PC-3 (cell line): ENCODE results near the gene DDX39B. TPM values are rescaled to one million over a fixed set of nuclear protein-coding genes. Genes with fewer than 3 reads are reported as not detected.

Experiments used
- ATAC-seq: fragments of 200-7000 bp; cut with Tn5 transposase; 2 replicates; pipeline ENCODE4 v1.9.1; 2020; ENCODE audit warnings: mild to moderate bottlenecking, moderate library complexity
- BruUV-seq: library from RNA; stranded (reverse); fragments of 400-500 nt; replicated peaks from 2 replicates; lab custom pipeline; 2021; lab: Mats Ljungman, UMichigan
- CTCF ChIA-PET: fragments of 300-600 bp; sonication (Branson Sonifier 250); formaldehyde crosslinking; loops from one replicate; lab custom pipeline; 2022; ENCODE audit warnings: antibody characterized with exemption; lab: Charles Lee
- POLR2A ChIA-PET: fragments of 300-600 bp; sonication (Branson Sonifier 250); formaldehyde crosslinking; loops from one replicate; lab custom pipeline; 2022; ENCODE audit warnings: antibody characterized with exemption; ENCODE audit not compliant: unreplicated experiment; lab: Charles Lee
- DNase-seq: peaks from one replicate; pipeline ENCODE4 v3.0.0-alpha.2; 2015
- H2AFZ ChIP-seq: fragments of 300-600 bp; sonication (generic); 2 replicates; pipeline ENCODE4 v1.6.0; 2016; ENCODE audit warnings: antibody characterized with exemption, low read length
- H3F3A ChIP-seq: fragments of 300-600 bp; sonication (generic); one replicate; pipeline ENCODE4 v1.6.0; 2017; ENCODE audit warnings: antibody characterized with exemption, low read length, control low read depth, mild to moderate bottlenecking; ENCODE audit not compliant: unreplicated experiment
- H3K27ac ChIP-seq: fragments of 300-600 bp; sonication (generic); 2 replicates; pipeline ENCODE4 v1.5.1; 2016; ENCODE audit warnings: mild to moderate bottlenecking, low read length
- H3K27me3 ChIP-seq: fragments of 300-600 bp; sonication (generic); 2 replicates; pipeline ENCODE4 v1.6.1; 2016; ENCODE audit warnings: low read length, mixed read lengths
- H3K36me3 ChIP-seq: fragments of 300-600 bp; sonication (generic); 2 replicates; pipeline ENCODE4 v1.6.1; 2016; ENCODE audit warnings: low read depth, mixed run types, low read length, mixed read lengths
- H3K4me1 ChIP-seq: fragments of 300-600 bp; sonication (generic); 2 replicates; pipeline ENCODE4 v1.5.1; 2016; ENCODE audit warnings: low read length; ENCODE audit not compliant: insufficient read depth
- H3K4me2 ChIP-seq: fragments of 300-600 bp; sonication (generic); 2 replicates; pipeline ENCODE4 v1.6.0; 2016; ENCODE audit warnings: low read length
- H3K4me3 ChIP-seq: fragments of 300-600 bp; sonication (generic); 2 replicates; pipeline ENCODE4 v1.5.1; 2016; ENCODE audit warnings: mild to moderate bottlenecking, low read length, mixed read lengths
- H3K79me2 ChIP-seq: fragments of 300-600 bp; sonication (generic); 2 replicates; pipeline ENCODE4 v1.6.1; 2017; ENCODE audit warnings: low read length, mixed read lengths
- H3K9ac ChIP-seq: fragments of 300-600 bp; sonication (generic); 2 replicates; pipeline ENCODE4 v1.6.0; 2016; ENCODE audit warnings: mild to moderate bottlenecking, low read length
- H3K9me2 ChIP-seq: fragments of 300-600 bp; sonication (generic); replicated peaks from 2 replicates; pipeline ENCODE4 v1.6.1; 2016; ENCODE audit warnings: mixed run types, low read length, mixed read lengths
- H3K9me3 ChIP-seq: fragments of 300-600 bp; sonication (generic); 2 replicates; pipeline ENCODE4 v1.6.1; 2016; ENCODE audit warnings: low read length, mixed read lengths
- H4K20me1 ChIP-seq: fragments of 300-600 bp; sonication (generic); 2 replicates; pipeline ENCODE4 v1.6.1; 2016; ENCODE audit warnings: low read length, mixed read lengths
- CTCF ChIP-seq: fragments of 300-600 bp; sonication (generic); conservative IDR thresholded peaks from 2 replicates; pipeline ENCODE4 v1.5.1; 2017; ENCODE audit warnings: antibody characterized with exemption, low read depth, mild to moderate bottlenecking, low read length
- EZH2 ChIP-seq: fragments of 300-600 bp; sonication (generic); IDR thresholded peaks from one replicate; pipeline ENCODE4 v1.6.1; 2017; ENCODE audit warnings: antibody characterized with exemption, mild to moderate bottlenecking, low read length; ENCODE audit not compliant: unreplicated experiment
- EZH2phosphoT487 ChIP-seq: fragments of 300-600 bp; sonication (generic); IDR thresholded peaks from 2 replicates; pipeline ENCODE4 v1.6.1; 2018; ENCODE audit warnings: mild to moderate bottlenecking, antibody characterized with exemption, low read length, borderline replicate concordance
- intact Hi-C: fragments of 100-400 bp; cut with micrococcal nuclease; formaldehyde crosslinking; loops from 2 replicates; pipeline ENCODE4 v1.9.0; 2023
- total RNA-seq: library from RNA; depleted of rRNA; stranded (reverse); fragments of >200 nt; gene quantifications from 2 replicates; pipeline ENCODE4 v1.2.3, GENCODE V29; 2014

DDX39B gene
- total RNA-seq, 1 experiment from 2014 or later = 465 TPM

- POLR2A ChIA-PET = interaction anchor here (0.6 kb wide), 1 partner anchor 341 kb away, joined by 7 read pairs; no protein-coding TSS in a partner anchor
- no peak for ATAC-seq
- Histone ChIP-seq H3K4me2 (no peak overlapping the region), H3K79me2 (no peaks in the 10 kb centered on the region), H3K27me3 (no peaks in the 10 kb centered on the region), H3K4me1 (peaks cover 11% of the 10 kb centered on the region; the same call in 1 of the 2 replicates), H3K9ac (no peak overlapping the region), H3K9me2 (no peaks in the 10 kb centered on the region), H3K9me3 (no peaks in the 10 kb centered on the region), H4K20me1 (no peaks in the 10 kb centered on the region), H3K36me3 (no peaks in the 10 kb centered on the region), H2AFZ (no peak overlapping the region), H3F3A (no peaks in the 10 kb centered on the region), H3K4me3 (no peak overlapping the region), H3K27ac (no peak overlapping the region)
- TF ChIP-seq EZH2 (no peak), CTCF (no peak), EZH2phosphoT487 (no peak)
- BruUV-seq = no TSS peak
- no peak for DNase-seq
- intact Hi-C loops = no loop called here
- CTCF ChIA-PET = interaction anchor here (0.6 kb wide), 1 partner anchor 21 kb away, joined by 3 read pairs; no protein-coding TSS in a partner anchor
Observed at GRCh38 chr6:31576897-31577578, 35.2 kb upstream of the DDX39B start.

GRCh38 chr6:31575952-31576685, 34.3 kb upstream of the DDX39B start:
- no TSS peak for BruUV-seq
- H3K4me2 ChIP-seq = no peak overlapping the region
- H3K4me3 ChIP-seq = no peak overlapping the region
- H3K9me2 ChIP-seq = no peaks in the 10 kb centered on the region
- no peaks in the 10 kb centered on the region for H3K27me3 ChIP-seq
- no peaks in the 10 kb centered on the region for H3K79me2 ChIP-seq
- no peak overlapping the region for H3K27ac ChIP-seq
- ATAC-seq (no peak), DNase-seq (no peak)
- H3K9ac ChIP-seq = no peak overlapping the region
- no peaks in the 10 kb centered on the region for H3K36me3 ChIP-seq
- H3K4me1 ChIP-seq = 0 out of 2 replicates have a peak, but pooled peaks cover 8% of the 10 kb centered on the region
- ChIA-PET POLR2A (no interaction called here), CTCF (interaction anchor here (0.6 kb wide), 1 partner anchor 62 kb away, joined by 5 read pairs; no protein-coding TSS in a partner anchor)
- H3F3A ChIP-seq = no peaks in the 10 kb centered on the region
- H3K9me3 ChIP-seq = no peaks in the 10 kb centered on the region
- TF ChIP-seq CTCF (no peak), EZH2 (no peak), EZH2phosphoT487 (no peak)
- intact Hi-C loops = no loop called here
- no peak overlapping the region for H2AFZ ChIP-seq
- H4K20me1 ChIP-seq = no peaks in the 10 kb centered on the region
